Fibroblast of villous mesenchyme (primary cell): ENCODE results near the gene CEACAM8. TPM values are rescaled to one million over a fixed set of nuclear protein-coding genes. Genes with fewer than 3 reads are reported as not detected.
"Not testable (repeated sequence)": the region's sequence is repeated elsewhere in the genome, so short reads cannot be mapped to it uniquely, and the experiment has no call there.

Experiments used
- DNase-seq: peaks from one replicate; pipeline ENCODE4 v3.0.0-alpha.2; 2010; ENCODE audit warnings: low read depth
- H3K4me3 ChIP-seq: 2 replicates; pipeline ENCODE4 v1.5.1; 2011; ENCODE audit warnings: low read depth, mild to moderate bottlenecking, low read length
- CTCF ChIP-seq: IDR thresholded peaks from 2 replicates; pipeline ENCODE4 v1.5.1; 2012; ENCODE audit warnings: low read depth, mild to moderate bottlenecking, low read length; ENCODE audit not compliant: insufficient read depth
- total RNA-seq: library from RNA; depleted of rRNA; stranded (reverse); fragments of >200 nt; gene quantifications from 2 replicates; pipeline ENCODE4 v1.2.3, GENCODE V29; 2012

Gene CEACAM8
- total RNA-seq, 1 donor = not detected

DNA sequence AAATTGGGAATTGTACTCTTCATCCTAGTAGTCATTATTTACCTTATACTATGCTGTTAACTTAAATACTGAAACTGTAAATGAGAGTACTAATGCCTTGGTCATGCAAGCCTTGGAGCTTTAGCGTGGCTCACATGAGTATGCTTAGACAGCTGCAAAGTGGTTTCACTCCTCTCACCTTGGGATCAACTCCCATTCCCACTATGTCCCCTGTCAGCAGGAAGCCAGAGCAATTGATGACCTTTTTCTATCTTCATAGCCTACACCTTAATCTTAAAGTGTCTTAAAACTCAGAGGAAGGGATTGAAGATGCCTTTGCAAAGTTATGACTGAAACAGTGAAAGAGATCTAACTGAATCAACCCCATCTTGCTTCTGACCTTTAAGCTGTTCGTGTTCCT is 33.2 kb upstream of the CEACAM8 start:
- H3K4me3 ChIP-seq = no peak overlapping the region
- no peak for DNase-seq
- TF ChIP-seq CTCF = no peak

DNA sequence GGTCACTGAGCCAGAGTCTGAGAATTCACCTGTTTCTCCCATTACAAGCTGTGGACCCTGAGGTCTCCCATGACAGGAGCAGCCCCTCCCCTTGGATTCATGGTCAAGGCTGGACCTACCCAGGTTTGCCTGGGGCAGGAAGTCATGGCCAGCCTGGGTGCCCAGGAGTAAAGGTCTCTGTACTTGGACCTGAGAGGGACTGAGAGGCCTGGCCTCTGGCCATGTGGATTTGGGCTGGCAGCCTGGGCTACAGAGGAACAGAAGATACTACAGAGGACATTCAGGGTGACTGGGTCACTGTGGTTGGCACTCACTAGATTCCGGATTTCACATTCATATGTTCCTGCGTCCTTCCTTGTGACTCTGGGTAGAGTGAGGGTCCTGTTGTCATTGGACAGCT is 31.5 kb upstream of the CEACAM8 start:
- no peak for DNase-seq

DNA sequence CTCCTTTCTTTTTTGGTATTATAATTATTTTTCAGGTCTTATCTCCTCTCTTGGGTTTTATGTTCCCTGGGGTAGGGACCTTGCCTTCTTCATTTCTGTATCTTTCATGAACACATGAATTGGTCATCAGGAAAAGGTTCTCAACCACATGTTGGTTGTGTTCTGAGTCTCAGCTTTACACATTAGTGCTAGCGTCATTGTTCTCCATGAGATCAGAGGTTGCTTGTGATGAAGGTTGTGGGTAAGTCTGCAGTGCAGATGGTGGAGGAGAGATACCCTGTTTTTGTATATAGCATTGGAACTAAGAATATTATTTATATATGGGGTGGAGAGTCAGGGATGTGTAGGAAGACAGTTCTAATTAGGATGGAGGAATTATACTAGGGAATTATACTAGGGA is 24.5 kb upstream of the CEACAM8 start:
- DNase-seq = no peak
- no peak for TF ChIP-seq CTCF
- no peak overlapping the region for H3K4me3 ChIP-seq

More for the DNA sequence above, 31.5 kb upstream of the CEACAM8 start:
- no peak for TF ChIP-seq CTCF
- H3K4me3 ChIP-seq = no peak overlapping the region

GRCh38 chr19:42613666-42614065 is 18.9 kb upstream of the CEACAM8 start:
- TF ChIP-seq CTCF = no peak
- H3K4me3 ChIP-seq = no peak overlapping the region
- DNase-seq = no peak

DNA sequence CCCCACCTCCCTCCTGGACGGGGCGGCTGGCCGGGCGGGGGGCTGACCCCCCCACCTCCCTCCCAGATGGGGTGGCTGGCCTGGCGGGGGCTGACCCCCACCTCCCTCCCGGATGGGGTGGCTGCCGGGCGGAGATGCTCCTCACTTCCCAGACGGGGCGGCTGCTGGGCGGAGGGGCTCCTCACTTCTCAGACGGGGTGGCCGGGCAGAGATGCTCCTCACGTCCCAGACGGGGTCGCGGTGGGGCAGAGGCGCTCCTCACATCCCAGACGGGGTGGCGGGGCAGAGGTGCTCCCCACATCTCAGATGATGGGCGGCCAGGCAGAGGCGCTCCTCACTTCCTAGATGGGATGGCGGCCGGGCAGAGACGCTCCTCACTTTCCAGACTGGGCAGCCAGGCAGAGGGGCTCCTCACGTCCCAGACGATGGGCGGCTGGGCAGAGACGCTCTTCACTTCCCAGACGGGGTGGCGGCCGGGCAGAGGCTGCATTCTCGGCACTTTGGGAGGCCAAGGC is 15.7 kb upstream of the CEACAM8 start:
- not testable (repeated sequence) for H3K4me3 ChIP-seq, DNase-seq

DNA sequence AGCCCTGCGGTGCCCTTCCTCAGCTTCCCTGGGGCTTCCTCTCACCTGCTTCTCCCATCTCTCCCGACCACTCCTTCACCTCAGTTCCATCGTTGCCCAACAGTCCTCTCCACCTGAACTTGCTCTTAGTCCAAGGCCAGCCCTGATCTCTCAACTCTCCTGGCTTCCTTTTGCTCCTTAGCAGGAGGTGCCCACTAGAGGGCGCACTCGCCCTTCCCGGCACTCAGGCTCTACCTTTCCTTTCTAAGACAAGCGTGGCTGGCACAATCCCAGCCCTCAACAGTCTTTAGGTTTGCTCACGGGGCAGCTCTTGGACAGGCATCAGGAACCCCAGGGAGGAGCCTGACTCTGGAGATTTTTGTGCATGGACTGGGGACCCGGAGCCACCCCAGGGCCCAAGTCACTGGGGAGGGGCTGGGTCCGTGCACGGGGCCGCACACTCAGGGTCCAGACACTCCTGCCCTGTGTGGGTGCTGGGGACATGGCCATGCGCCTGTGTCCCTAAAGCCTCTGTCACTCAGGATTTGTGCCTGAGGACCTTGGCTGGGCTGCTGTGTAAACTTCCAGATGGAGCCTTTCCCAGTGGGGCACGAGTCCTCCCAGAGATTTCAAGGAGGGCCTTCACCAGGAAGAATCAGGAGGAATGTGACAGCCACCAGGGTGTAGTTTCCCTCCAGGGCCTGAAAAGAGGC is 12.1 kb upstream of the CEACAM8 start:
- H3K4me3 ChIP-seq = no peak overlapping the region
- peak; percentile 80 for TF ChIP-seq CTCF
- peak; percentile 36 for DNase-seq

GRCh38 chr19:42601811-42602443 is 7.2 kb upstream of the CEACAM8 start:
- DNase-seq = peak; percentile 29
- H3K4me3 ChIP-seq = no peak overlapping the region
- TF ChIP-seq CTCF = no peak
